Measurements from ENCODE around the gene FMO5.
"Not testable (repeated sequence)": the region's sequence is repeated elsewhere in the genome, so short reads cannot be mapped to it uniquely, and the experiment has no call there.

The FMO5 gene

DNA sequence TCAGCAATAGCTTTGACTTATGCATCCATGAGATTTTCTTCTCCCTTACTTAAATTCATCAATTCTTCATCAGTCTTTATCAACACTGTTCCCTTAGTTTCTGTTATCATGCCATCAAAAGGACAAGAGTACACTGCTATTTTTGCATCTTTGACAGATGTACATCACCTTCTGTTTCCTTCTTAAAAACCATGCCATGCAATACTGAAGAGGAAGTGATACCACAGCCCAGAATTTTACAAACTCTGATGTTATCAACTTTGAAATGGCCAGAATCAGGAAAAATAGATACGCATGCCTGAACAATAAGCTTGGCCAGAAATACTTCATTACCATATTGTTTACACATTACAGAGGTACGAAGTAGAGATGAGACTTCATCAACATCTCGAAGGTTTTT is 21.1 kb downstream of the FMO5 start:
- DNase-seq, result no peak

DNA sequence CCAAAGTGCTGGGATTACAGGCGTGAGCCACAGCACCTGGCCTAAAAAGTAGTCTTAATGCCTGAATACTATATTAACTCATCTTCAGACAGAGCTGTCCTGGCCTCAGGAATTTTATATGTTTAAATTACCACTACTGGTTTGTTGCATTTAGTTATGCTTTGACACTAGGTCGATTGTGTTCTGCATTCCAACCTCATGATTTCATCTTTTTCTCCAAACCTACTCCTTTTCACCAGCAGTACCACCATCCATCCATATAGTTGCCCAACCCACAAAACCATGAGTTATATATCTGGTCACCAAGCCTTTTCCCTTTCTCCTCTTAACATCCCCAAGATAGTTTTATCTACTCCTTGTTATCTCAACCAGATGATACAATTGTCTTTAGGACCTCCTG is 22.6 kb downstream of the FMO5 start:
- DNase-seq, result no peak

DNA sequence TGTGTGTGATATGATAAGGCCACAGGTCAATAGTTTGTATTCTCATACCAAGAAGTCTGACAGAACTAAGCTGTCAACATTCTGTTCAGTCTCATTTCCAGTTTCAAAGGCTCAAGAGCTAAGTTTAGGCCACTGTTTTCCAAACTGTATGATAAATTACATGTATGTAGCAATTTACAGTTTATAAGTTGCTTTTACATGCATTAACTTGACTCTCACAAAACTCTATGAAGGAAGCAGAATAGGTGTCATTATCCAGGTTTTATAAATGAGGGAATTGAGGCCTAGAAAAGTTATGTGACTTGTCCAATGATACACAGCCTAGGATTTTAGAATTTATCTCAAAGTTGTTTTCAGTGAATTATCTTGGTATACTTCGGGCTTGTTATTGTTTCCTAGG is 23.4 kb downstream of the FMO5 start:
- DNase-seq, result no peak

DNA sequence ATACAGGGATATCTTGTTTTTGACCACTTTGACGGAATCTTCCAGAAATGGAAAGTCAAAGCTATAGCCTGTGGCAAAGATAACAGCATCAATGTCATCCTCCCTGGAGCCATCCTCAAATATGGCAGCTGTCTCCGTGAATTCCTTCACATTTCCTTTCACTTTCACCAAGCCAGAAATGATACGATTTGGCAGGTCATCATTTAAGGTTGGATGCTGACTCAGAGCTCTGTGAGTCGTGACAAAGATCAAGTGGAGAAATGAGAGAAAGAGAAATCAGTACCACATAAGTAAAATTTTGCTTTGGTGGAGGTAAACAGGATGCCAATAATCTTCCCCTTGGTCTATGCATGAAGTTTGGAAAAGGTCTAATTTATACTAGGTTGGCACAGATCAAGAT is 23.9 kb downstream of the FMO5 start:
- no peak for DNase-seq

DNA sequence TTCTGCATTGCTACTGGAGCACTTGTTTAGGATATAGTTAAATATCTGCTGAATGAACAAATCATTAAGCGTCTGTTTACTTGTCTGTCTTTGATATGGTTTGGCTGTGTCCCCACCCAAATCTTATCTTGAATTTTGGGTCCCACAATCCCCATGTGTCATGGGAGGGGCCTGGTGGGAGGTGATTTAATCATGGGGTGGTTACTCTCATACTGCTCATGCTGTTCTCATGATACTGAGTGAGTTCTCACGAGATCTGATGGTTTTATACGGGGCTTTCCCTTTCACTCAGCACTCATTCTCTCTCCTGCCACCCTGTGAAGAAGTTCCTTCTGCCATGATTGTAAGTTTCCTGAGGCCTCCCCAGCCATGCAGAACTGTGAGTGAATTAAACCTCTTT is 27.8 kb downstream of the FMO5 start:
- not testable (repeated sequence) for DNase-seq

DNA sequence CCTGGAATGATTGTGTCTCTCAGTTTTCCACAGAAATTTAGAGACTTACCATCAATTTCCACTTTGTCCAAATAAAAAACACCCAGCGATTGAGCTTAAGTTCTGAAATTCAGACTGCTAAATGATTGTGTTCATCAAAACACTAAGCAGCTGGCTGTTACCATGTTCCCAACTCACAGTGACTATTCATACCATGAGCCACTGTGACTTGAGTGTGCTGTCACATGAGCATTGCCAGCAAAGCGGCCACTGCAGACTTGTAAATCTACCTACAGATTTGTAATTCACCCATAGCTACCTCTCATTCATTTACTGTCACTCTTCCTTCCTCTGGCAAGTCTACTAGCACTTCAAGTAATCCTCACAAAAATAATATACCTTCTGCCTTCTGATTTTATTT is 35.6 kb downstream of the FMO5 start:
- DNase-seq, result no peak

DNA sequence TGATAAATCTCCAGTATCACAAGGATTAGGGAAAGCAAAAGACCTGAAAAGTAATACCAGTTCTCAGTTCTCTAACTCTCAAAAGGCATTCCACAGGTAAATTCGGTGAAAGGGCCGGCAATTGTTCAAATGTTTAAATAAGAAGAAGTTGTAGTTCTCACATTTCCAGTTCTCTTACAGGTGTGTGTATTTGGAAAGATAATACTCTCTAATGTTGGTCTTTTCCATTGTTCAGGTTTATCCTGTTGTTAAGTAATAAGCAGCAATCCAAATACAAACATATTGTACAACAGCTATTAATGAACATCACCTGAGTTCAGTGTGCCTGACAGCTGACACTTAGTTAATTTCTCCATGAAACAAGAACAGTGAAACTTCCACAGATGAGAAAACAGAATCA is 39.7 kb downstream of the FMO5 start:
- DNase-seq, result no peak

DNA sequence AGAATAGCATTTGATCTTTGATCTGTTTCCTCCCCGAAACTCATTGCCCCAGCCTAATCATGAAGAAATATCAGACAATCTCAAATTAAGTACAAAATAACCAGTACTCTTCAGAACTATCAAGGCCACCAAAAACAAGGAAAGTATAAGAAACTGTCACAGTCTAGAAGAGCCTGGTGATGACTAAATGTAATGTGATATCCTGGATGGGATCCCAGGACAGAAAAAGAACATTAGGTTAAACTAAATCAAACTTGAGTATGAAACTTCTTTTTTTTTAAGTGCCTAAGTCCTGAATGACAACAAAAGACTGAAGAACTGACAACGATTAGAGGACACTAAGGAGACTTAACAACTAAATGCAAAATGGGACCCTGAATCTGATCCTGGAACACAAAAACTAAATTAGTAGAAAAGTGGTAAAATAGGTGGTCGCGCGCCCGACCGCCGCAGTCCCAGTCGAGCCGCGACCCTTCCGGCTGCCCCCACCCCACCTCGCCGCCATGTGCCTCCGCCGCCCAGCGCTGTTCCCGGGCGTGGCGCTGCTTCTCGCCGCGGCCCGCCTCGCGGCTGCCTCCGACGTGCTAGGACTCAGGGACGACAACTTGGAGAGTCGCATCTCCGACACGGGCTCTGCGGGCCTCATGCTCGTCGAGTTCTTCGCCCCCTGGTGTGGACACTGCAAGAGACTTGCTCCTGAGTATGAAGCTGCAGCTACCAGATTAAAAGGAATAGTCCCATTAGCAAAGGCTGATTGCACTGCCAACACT is 47.3 kb downstream of the FMO5 start:
- no peak for DNase-seq

DNA sequence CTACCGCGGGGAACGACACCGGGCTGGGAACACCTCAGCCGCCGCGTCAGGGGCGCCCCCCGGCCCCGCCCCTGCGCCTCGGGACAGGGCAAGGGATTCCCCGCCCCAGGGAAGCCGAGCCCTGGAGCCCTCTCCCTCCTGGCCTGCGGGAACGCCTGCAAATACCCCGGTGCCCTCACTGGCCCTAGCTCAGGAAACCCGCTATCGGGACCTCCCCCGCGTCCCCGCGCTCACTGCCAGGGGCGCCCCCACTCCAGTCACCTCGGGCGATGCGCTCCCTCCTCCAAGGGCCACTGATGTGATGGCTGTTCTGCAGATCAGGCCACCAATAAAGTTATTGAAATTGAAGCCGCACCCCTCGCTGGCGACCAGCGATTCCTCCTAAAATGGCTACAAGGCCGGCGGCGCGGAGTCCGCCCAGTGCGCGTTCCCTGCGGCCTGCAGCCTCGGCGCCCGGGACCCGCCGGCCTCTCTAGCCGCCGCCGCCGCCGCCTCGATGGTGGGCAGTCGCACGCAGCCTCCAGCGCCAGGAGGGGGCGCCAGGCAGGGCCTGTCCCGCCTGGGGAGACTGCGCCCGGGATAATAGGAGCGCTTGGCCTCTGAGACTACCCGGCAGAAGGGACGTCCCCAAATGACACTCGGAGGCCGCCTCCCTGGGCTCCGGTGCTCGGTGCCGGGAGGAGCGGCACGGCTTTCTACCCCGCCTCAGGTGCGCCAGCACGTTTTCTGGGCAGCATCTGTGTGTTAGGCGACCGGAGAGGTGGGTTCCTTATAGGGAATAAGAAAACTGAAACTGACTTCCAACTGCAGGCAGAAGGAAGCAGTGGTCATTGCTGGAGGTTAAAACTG is 52.7 kb downstream of the FMO5 start, which contains the start of gene PRKAB2:
TSS of gene PRKAB2 (minus strand) at position 303 of the 849 bp plus-strand sequence. CDS start 326 bp downstream, outside the sequence.
- peak; percentile 91 for DNase-seq

DNA sequence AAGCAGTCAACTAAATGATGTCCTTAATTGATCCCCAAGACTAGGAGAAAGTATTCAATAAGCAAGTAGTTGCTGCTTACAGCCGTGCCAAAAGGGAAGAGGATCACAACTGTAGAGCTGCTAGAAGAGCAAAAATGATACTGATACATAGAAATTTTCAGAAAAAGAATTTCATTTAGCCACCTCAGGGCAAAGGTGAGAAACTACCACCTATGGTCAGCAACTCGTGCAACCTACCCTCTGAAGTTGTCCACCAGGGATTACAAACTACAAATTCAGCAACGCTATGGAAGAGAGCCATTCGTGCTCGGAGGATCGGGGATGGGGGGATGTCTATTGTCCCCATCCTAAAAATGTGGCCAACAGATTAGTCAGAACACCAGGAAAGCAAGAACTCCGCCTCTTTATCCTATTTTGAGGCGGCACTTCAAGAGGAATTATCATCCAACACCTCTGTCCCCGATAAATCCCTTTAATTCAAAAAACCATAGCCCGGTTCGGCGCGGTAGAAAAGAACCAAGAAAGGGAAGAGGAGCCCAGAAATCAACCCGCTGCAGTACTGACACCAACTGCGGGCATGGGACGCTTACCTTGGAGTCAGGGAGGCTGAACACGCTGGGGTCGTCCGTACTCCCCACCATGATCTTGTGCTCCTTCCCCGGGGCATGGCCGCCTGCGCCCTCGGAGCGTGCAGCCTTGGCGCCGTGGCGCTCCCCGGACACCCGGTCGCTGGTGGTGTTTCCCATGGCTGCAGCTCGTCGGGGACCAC is 53.6 kb downstream of the FMO5 start:
- no peak for DNase-seq

DNA sequence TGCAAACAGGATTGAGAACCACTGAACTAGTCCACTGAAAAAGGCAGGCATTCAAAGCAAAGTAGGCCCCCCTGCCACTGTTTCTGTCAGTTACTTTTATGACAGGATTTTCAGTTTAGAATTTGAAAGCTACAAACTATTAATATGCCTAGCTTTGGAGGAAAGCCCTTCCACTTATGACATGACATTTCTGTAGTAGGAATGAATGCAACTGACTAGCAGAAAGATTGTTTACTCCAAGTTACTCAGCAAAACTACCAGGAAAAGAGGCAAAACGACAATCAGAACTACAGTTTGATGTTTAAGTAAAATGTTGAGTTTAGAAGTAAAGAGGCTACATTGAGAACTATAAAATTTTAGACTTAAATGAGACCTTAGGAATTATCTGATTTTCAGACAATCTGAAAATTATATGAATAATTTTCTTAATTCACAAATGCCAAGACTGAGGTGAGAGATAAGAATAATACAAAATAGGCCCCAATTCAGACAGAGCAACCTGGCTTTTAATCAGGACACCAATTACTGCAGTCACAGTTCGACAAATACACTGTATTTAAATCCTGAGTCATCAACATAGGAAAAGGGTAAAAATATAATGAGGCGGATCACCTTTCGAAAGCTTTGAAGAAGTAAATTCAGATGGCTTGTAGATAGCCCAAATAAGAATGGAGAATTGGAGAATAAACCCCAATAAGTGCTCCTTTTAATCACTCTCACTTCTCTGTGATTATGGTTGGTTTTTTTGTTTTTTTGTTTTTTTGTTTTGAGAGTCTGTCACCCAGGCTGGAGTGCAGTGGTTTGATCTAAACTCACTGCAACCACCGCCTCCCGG is 55.1 kb downstream of the FMO5 start:
- DNase-seq, result no peak

DNA sequence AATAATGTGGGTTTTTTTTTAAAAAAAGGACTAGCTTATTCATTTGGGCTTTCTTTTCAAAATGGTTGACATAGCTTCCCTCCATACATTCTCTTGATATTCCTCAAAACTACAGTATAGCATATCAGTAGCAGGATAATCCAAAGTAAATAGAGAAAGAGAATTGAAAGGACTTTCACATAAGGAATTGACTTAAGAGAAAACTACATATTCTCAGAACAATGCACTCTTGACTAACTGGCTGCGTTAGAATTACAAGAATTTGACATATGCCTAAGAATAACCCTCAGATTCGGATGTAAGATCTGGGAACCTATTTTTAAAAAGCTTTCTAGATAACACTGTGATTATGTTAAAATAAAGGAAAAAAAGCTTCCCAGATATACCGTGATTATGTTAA is 56.0 kb downstream of the FMO5 start:
- no peak for DNase-seq

DNA sequence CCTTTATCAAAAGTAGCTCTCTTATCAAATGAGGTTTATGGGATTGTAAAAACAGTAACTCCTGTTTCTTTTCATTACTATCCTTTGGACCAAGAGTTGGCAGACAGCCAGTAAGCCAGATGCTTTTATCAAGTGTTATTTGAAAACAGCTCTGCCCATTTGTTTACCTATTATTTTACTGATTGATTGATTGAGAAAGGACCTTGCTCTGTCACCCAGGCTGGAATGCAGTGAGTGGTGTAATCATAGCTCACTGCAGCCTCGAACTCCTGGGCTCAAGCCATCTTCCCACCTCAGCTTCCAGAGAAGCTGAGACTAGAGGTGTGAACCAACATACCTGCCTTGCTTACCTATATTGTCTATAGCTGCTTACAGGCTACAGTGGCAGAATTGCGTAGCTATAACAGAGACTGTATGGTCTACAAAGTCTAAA is 56.5 kb downstream of the FMO5 start:
- no peak for DNase-seq

DNA sequence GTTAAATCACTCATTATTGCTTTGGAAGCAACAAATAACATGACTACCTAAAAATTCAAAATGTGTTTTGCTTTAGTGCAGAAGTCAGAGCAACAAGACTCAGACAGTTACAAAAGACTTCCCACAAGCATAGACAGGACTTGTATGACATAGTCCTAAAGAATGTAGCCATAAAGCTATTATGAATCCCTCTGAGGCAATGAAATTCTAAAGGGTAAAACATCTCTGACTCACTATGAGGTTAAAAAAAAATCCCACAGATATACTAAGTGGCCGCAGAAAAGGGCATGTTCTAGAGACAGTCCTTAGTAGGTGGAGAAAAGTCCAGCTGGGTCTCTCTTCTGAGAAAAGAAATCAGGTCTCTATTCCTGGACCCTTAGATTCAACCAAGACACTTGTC is 57.8 kb downstream of the FMO5 start:
- no peak for DNase-seq

DNA sequence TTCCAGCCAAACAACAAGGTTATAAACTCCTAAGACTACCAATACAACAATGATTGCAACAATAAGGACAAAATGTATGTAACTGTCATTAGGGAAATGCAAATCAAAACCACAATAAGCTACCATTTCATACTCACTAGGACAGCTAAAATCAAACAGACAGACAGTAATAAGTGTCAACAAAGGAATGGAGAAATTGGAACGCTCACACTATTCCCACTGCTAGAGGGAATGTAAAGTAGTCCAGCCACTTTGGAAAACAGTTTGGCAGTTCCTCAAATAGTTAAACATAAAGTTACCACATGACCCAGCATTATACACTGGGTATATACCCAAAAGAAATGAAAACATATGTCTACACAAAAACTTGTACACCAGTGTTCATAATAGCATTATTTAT is 62.1 kb downstream of the FMO5 start:
- DNase-seq, result no peak

DNA sequence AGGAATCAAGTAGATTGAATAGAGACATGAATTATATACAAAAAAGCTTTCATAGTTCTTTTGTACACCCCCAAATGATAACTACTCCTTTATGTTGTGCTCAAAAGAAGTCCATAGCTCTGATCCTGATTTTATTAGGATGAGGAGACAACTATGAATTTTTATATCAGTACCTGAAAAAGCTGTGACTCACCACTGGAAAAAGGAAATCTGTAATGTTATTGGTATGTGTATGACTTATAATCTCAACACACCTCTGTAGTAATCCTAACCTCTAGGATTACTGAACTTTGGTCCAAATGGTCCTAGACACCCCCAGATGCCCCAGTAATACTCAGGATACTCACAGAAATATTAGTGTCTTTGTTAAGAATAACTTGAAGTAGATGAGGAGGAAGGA is 63.0 kb downstream of the FMO5 start:
- no peak for DNase-seq

DNA sequence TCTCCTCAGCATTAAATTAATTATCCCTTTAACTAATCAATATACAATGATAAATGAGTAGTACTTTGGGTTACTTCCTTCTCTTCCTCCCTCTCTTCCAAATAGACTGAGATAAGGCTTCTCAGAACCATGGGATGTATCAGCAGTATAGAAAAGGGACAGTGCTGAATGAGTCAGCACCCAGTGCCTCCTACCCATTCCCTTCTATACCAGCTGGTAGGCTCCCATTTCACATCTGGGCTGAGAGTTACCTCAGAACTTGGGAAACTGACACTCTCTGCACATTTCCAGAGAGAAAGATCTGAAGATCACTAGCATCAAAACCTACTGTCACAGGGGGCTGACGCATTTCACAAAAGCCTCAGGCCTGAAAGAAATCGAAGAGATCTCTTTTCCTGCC is 68.0 kb downstream of the FMO5 start:
- not testable (repeated sequence) for DNase-seq

DNA sequence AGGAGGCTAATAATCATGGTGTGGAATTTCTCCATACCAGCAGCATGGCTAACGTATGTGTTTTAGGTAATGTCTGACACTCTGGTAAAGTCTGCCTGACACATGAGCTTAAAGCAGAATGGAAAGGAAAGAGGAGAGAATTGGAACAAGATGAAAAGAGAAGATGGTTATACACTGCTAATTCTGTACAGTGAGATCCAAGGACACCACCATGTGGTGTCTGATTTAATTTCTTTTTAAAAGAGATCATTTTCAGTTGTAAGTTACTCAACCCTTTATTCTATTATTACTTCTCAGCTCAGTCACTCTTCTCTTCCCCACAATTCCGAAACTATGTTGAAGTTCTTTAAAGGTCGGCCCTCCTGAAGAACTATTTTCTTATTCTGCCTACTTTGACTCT is 68.5 kb downstream of the FMO5 start:
- DNase-seq, result no peak

DNA sequence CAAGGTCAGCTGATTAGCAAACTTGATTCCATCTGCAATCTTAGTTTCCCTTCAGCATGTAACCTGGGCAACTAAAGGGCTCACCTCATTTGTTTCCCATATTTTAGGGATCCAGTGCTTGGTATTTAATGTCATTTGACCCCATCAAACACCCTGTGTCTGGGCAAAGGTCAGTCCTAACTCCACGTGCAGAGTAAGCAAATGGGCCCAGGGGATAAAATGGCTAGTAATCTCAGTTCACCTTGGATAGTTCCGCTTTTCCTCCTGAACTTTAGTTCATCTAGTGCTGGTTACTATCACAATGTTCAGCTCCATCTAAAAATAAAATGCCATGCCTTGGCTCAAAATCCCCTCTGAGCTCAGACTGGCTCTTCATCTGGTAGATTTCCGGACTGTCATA is 72.4 kb downstream of the FMO5 start:
- no peak for DNase-seq

DNA sequence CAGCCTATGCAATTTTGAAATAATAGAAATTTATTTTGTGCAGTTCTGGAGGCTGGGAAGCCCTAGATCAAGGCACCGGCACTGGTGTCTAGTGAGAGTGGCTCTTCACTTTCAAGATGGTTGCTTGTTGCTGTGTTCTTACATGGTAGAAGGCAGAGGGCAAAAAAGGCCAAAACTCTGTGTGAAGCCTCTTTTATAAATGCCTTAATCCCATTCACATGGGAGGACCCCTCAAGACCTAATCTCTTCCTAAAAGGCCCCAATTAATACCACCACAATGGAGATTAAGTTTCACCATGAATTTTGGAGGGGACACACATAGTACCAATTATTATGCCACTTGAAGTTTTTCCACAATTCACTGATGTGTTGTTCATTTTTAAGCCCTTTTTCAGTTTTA is 73.9 kb downstream of the FMO5 start:
- DNase-seq, result no peak

DNA sequence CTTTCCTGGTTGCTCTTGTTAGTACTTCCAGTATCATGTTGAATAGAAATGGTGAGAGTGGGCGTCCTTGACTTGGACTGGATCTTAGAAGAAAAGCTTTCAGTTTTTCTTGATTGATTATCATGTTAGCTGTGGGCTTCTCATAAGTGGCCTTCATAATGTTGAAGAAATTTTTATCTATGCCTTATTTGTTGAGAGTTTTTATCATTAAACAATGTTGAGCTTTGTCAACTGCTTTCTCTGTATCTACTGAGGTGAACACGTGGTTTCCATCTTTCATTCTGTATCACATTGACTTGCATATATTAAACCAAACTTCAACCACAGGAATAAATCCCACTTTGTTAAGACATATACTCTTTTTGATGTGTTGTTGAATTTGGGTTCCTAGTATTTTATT is 82.3 kb downstream of the FMO5 start:
- DNase-seq, result no peak

Measured in KG1 (cell line).